GM23338 (cell line): ENCODE results near the gene AFTPH. TPM values are rescaled to one million over a fixed set of nuclear protein-coding genes. Genes with fewer than 3 reads are reported as not detected.

ENCODE experiments used
- ATAC-seq: fragments of 200-7000 bp; cut with Tn5 transposase; 3 replicates; pipeline ENCODE4 v1.9.1; 2020
- DNase-seq: peaks from one replicate; pipeline ENCODE4 v3.0.0-alpha.2; 2015; ENCODE audit warnings: low spot score
- H2AFZ ChIP-seq: fragments of 200-600 bp; sonication (generic); 2 replicates; pipeline ENCODE4 v1.8.0; 2016; ENCODE audit warnings: antibody characterized with exemption, mild to moderate bottlenecking, moderate library complexity
- H3F3A ChIP-seq: fragments of 200-600 bp; sonication (generic); replicated peaks from 2 replicates; pipeline ENCODE4 v1.8.0; 2017; ENCODE audit warnings: antibody characterized with exemption, mixed run types, low read depth
- H3K27ac ChIP-seq: fragments of 200-600 bp; sonication (generic); 2 replicates; pipeline ENCODE4 v1.6.1; 2016; ENCODE audit warnings: low read depth
- H3K27me3 ChIP-seq: fragments of 200-600 bp; sonication (generic); 2 replicates; pipeline ENCODE4 v1.8.0; 2016; ENCODE audit warnings: mild to moderate bottlenecking, mixed run types, moderate library complexity; ENCODE audit not compliant: insufficient read depth
- H3K36me3 ChIP-seq: fragments of 200-600 bp; sonication (generic); 2 replicates; pipeline ENCODE4 v1.8.0; 2016; ENCODE audit warnings: mild to moderate bottlenecking; ENCODE audit not compliant: insufficient read depth
- H3K4me1 ChIP-seq: fragments of 200-600 bp; sonication (generic); 2 replicates; pipeline ENCODE4 v1.8.0; 2016; ENCODE audit warnings: mild to moderate bottlenecking, moderate library complexity; ENCODE audit not compliant: insufficient read depth
- H3K4me2 ChIP-seq: fragments of 200-600 bp; sonication (generic); 2 replicates; pipeline ENCODE4 v1.7.1; 2017; ENCODE audit warnings: mixed run types
- H3K4me3 ChIP-seq: fragments of 200-600 bp; sonication (generic); 2 replicates; pipeline ENCODE4 v1.6.1; 2016; ENCODE audit warnings: mixed run types
- H3K79me2 ChIP-seq: fragments of 200-600 bp; sonication (generic); replicated peaks from 2 replicates; pipeline ENCODE4 v1.8.0; 2017; ENCODE audit warnings: mild to moderate bottlenecking; ENCODE audit not compliant: insufficient read depth
- H3K9me2 ChIP-seq: fragments of 200-600 bp; sonication (generic); 2 replicates; pipeline ENCODE4 v1.8.0; 2017; ENCODE audit not compliant: insufficient read depth
- H4K20me1 ChIP-seq: fragments of 200-600 bp; sonication (generic); replicated peaks from 2 replicates; pipeline ENCODE4 v1.8.0; 2017; ENCODE audit warnings: mild to moderate bottlenecking; ENCODE audit not compliant: insufficient read depth
- H3K27ac Mint-ChIP-seq: 2 replicates; pipeline ENCODE4 v1.8.0; 2020; ENCODE audit warnings: inconsistent platforms, mild to moderate bottlenecking, moderate library complexity, mixed read lengths
- H3K27me3 Mint-ChIP-seq: 3 replicates; pipeline ENCODE4 v1.8.0; 2022; ENCODE audit warnings: low read depth, mild to moderate bottlenecking, moderate library complexity, mixed read lengths, inconsistent platforms; ENCODE audit not compliant: insufficient read depth, poor library complexity
- H3K36me3 Mint-ChIP-seq: 3 replicates; pipeline ENCODE4 v1.8.0; 2021; ENCODE audit warnings: low read depth, mild to moderate bottlenecking, inconsistent platforms, moderate library complexity, mixed read lengths
- H3K4me1 Mint-ChIP-seq: 3 replicates; pipeline ENCODE4 v1.8.0; 2020; ENCODE audit warnings: mild to moderate bottlenecking, inconsistent platforms, mixed read lengths
- H3K4me3 Mint-ChIP-seq: 3 replicates; pipeline ENCODE4 v1.8.0; 2021; ENCODE audit warnings: moderate library complexity, mild to moderate bottlenecking, inconsistent platforms, mixed read lengths
- H3K9me3 Mint-ChIP-seq: 3 replicates; pipeline ENCODE4 v1.8.0; 2020; ENCODE audit warnings: moderate library complexity, mild to moderate bottlenecking, inconsistent platforms, mixed read lengths
- NANOG ChIP-seq: IDR thresholded peaks from 2 replicates; pipeline ENCODE4 v1.6.1; 2016; ENCODE audit warnings: antibody characterized with exemption, borderline replicate concordance
- polyA plus RNA-seq: library from polyadenylated mRNA; unstranded; fragments of >200 nt; fragmentation: Nextera tagmentation; extraction: Ambion mirVana; gene quantifications from 2 replicates; pipeline ENCODE4 v1.2.1, GENCODE V29; 2016
- total RNA-seq: library from RNA; depleted of rRNA; stranded (reverse); fragments of >200 nt; shearing (Covaris generic); gene quantifications from 2 replicates; pipeline ENCODE4 v1.2.3, GENCODE V29; 2014
- TF ChIP-seq, protein P1 (sequence below): fragments of 250-450 bp; sonication (Bioruptor Pico); IDR thresholded peaks from 2 replicates; pipeline ENCODE4 v1.5.0; 2020; ENCODE audit warnings: mild to moderate bottlenecking, moderate library complexity
- TF ChIP-seq, protein P2 (sequence below), 2 experiments: fragments of 200-600 bp in 1 of 2; sonication (generic) in 1 of 2; conservative IDR thresholded peaks; 2 replicates each; pipeline versions ENCODE4 v1.5.1 to v1.6.1; 2016 to 2017; ENCODE audit warnings: antibody characterized with exemption in 2 of 2, low read depth in 2 of 2, mild to moderate bottlenecking in 2 of 2, moderate library complexity in 1 of 2

AFTPH gene
- total and polyA plus RNA-seq, 2 experiments from 2014 or later = 14.9 to 20.6 TPM

DNA sequence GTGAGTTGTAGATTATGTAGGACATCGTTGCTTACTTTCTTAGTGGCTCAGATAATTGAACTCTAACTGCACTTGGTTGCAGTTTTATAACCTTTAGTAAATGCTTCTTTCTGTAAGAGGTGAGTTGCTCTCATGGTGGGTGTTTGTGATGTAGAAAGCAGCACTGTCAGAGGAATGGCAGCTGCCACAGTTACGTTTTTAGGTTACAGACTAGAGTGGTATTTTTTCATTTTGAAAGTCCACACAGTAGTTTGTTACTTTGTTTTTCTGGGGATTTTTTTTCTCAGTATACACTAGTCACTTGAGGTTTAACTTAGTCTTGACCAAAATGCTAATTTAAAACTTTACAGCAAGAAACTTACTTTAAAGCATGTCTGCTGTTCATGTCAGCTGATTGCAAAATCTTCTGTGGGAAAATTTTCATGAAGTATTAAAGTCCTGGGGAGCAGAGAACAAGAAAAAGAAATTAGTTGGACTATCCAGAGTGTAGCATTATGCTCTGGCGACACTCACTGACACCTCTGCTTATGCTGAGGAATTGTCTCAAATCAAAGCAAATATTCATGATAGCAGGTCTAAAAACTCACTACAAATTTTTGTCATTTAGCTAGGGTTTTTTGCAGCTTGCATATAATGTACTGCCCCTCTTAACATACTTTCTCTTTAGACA, 14.8 kb downstream of the AFTPH start (continued):
- TF ChIP-seq, protein P1, sequence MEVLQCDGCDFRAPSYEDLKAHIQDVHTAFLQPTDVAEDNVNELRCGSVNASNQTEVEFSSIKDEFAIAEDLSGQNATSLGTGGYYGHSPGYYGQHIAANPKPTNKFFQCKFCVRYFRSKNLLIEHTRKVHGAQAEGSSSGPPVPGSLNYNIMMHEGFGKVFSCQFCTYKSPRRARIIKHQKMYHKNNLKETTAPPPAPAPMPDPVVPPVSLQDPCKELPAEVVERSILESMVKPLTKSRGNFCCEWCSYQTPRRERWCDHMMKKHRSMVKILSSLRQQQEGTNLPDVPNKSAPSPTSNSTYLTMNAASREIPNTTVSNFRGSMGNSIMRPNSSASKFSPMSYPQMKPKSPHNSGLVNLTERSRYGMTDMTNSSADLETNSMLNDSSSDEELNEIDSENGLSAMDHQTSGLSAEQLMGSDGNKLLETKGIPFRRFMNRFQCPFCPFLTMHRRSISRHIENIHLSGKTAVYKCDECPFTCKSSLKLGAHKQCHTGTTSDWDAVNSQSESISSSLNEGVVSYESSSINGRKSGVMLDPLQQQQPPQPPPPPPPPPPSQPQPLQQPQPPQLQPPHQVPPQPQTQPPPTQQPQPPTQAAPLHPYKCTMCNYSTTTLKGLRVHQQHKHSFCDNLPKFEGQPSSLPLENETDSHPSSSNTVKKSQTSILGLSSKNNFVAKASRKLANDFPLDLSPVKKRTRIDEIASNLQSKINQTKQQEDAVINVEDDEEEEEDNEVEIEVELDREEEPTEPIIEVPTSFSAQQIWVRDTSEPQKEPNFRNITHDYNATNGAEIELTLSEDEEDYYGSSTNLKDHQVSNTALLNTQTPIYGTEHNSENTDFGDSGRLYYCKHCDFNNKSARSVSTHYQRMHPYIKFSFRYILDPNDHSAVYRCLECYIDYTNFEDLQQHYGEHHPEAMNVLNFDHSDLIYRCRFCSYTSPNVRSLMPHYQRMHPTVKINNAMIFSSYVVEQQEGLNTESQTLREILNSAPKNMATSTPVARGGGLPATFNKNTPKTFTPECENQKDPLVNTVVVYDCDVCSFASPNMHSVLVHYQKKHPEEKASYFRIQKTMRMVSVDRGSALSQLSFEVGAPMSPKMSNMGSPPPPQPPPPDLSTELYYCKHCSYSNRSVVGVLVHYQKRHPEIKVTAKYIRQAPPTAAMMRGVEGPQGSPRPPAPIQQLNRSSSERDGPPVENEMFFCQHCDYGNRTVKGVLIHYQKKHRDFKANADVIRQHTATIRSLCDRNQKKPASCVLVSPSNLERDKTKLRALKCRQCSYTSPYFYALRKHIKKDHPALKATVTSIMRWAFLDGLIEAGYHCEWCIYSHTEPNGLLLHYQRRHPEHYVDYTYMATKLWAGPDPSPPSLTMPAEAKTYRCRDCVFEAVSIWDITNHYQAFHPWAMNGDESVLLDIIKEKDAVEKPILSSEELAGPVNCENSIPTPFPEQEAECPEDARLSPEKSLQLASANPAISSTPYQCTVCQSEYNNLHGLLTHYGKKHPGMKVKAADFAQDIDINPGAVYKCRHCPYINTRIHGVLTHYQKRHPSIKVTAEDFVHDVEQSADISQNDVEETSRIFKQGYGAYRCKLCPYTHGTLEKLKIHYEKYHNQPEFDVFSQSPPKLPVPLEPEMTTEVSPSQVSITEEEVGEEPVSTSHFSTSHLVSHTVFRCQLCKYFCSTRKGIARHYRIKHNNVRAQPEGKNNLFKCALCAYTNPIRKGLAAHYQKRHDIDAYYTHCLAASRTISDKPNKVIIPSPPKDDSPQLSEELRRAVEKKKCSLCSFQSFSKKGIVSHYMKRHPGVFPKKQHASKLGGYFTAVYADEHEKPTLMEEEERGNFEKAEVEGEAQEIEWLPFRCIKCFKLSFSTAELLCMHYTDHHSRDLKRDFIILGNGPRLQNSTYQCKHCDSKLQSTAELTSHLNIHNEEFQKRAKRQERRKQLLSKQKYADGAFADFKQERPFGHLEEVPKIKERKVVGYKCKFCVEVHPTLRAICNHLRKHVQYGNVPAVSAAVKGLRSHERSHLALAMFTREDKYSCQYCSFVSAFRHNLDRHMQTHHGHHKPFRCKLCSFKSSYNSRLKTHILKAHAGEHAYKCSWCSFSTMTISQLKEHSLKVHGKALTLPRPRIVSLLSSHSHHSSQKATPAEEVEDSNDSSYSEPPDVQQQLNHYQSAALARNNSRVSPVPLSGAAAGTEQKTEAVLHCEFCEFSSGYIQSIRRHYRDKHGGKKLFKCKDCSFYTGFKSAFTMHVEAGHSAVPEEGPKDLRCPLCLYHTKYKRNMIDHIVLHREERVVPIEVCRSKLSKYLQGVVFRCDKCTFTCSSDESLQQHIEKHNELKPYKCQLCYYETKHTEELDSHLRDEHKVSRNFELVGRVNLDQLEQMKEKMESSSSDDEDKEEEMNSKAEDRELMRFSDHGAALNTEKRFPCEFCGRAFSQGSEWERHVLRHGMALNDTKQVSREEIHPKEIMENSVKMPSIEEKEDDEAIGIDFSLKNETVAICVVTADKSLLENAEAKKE (CRISPR knock-in tag) = no peak
- TF ChIP-seq, protein P2, sequence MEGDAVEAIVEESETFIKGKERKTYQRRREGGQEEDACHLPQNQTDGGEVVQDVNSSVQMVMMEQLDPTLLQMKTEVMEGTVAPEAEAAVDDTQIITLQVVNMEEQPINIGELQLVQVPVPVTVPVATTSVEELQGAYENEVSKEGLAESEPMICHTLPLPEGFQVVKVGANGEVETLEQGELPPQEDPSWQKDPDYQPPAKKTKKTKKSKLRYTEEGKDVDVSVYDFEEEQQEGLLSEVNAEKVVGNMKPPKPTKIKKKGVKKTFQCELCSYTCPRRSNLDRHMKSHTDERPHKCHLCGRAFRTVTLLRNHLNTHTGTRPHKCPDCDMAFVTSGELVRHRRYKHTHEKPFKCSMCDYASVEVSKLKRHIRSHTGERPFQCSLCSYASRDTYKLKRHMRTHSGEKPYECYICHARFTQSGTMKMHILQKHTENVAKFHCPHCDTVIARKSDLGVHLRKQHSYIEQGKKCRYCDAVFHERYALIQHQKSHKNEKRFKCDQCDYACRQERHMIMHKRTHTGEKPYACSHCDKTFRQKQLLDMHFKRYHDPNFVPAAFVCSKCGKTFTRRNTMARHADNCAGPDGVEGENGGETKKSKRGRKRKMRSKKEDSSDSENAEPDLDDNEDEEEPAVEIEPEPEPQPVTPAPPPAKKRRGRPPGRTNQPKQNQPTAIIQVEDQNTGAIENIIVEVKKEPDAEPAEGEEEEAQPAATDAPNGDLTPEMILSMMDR (conservative IDR thresholded peaks at IDR 0.05; ENCODE audit: low read depth in 2 of 2) = no peak

DNA sequence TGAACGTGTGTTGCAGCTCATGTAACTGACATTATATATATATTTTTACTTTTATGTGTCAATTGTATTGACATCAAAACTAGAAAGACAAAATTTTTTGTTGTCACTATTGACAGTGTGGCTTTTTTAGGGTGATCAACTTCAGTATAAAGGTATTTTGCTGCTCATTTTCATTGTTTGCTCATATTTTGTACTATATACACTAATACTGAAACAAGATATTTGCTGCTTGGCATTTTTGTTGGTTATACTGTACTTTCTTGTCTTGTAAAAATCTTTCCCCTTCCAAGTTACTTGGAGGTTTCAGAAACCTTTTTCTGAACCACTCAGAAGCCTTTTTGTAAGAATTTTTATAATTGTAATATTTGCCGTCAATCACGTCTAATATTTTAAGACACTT, 16.5 kb downstream of the AFTPH start:
- H2AFZ ChIP-seq = no peak overlapping the region
- no peaks in the 10 kb centered on the region for H3F3A ChIP-seq
- H3K9me2 ChIP-seq = no peaks in the 10 kb centered on the region
- Mint-ChIP-seq H3K4me3 (no peak overlapping the region), H3K36me3 (no peaks in the 10 kb centered on the region), H3K4me1 (peaks cover 17% of the 10 kb centered on the region), H3K27ac (no peak overlapping the region), H3K27me3 (no peaks in the 10 kb centered on the region), H3K9me3 (no peaks in the 10 kb centered on the region)
- DNase-seq (no peak), ATAC-seq (no peak)
- no peaks in the 10 kb centered on the region for H3K4me1 ChIP-seq
- H3K27ac ChIP-seq = no peak overlapping the region
- H3K36me3 ChIP-seq = no peaks in the 10 kb centered on the region
- peaks cover 79% of the 10 kb centered on the region for H3K79me2 ChIP-seq
- no peak overlapping the region for H3K4me2 ChIP-seq
- TF ChIP-seq NANOG = no peak
- no peak overlapping the region for H3K4me3 ChIP-seq
- H4K20me1 ChIP-seq = no peaks in the 10 kb centered on the region; the same call in none of the 2 replicates
- H3K27me3 ChIP-seq = no peaks in the 10 kb centered on the region
